NT2/D1 (cell line): ENCODE results near the gene KLHL30.
A peak's percentile ranks its signal among the peaks of the same experiment; 100 is the strongest.
"Not testable (repeated sequence)": the region's sequence is repeated elsewhere in the genome, so short reads cannot be mapped to it uniquely, and the experiment has no call there.

ENCODE experiments used
- DNase-seq: peaks from one replicate; pipeline ENCODE4 v3.0.0-alpha.2; 2011; ENCODE audit warnings: low read depth, low spot score
- H3K27me3 ChIP-seq: 2 replicates; pipeline ENCODE4 v1.6.0; 2011; ENCODE audit warnings: mild to moderate bottlenecking; ENCODE audit not compliant: insufficient read length, insufficient read depth
- H3K36me3 ChIP-seq: 2 replicates; pipeline ENCODE4 v1.6.1; 2011; ENCODE audit warnings: mild to moderate bottlenecking, low read length, mixed read lengths; ENCODE audit not compliant: insufficient read depth, insufficient read length
- H3K4me1 ChIP-seq: 2 replicates; pipeline ENCODE4 v1.5.1; 2011; ENCODE audit not compliant: insufficient read depth, insufficient read length
- H3K4me3 ChIP-seq: 2 replicates; pipeline ENCODE4 v1.5.1; 2011; ENCODE audit warnings: low read depth; ENCODE audit not compliant: insufficient read length
- H3K9ac ChIP-seq: 2 replicates; pipeline ENCODE4 v1.6.0; 2011; ENCODE audit warnings: low read depth; ENCODE audit not compliant: insufficient read length
- H3K9me3 ChIP-seq: 2 replicates; pipeline ENCODE4 v1.5.1; 2011; ENCODE audit warnings: mild to moderate bottlenecking, low read length; ENCODE audit not compliant: insufficient read depth
- SUZ12 ChIP-seq: IDR thresholded peaks from 2 replicates; pipeline ENCODE4 v1.6.1; 2011; ENCODE audit not compliant: insufficient read length, insufficient read depth; ENCODE audit errors: extremely low read depth
- YY1 ChIP-seq: IDR thresholded peaks from 2 replicates; pipeline ENCODE4 v1.6.1; 2011; ENCODE audit not compliant: insufficient read length, insufficient read depth
- ZNF274 ChIP-seq: IDR thresholded peaks from 2 replicates; pipeline ENCODE4 v1.6.1; 2011; ENCODE audit warnings: mild to moderate bottlenecking, low read depth, low read length

Gene KLHL30

GRCh38 chr2:238113611-238114010, 24.9 kb upstream of the KLHL30 start:
- no peak overlapping the region for H3K9ac ChIP-seq
- H3K27me3 ChIP-seq = peaks cover 18% of the 10 kb centered on the region
- no peak for DNase-seq
- no peak overlapping the region for H3K4me3 ChIP-seq
- H3K4me1 ChIP-seq = peaks cover 2% of the 10 kb centered on the region
- no peak for TF ChIP-seq SUZ12
- TF ChIP-seq ZNF274 = no peak
- no peak for TF ChIP-seq YY1
- H3K9me3 ChIP-seq = peaks cover 13% of the 10 kb centered on the region
- no peaks in the 10 kb centered on the region for H3K36me3 ChIP-seq

- no peak overlapping the region for H3K4me3 ChIP-seq
- H3K36me3 ChIP-seq = no peaks in the 10 kb centered on the region
- peak overlapping the region; percentile 32 for H3K9ac ChIP-seq
- H3K4me1 ChIP-seq = no peaks in the 10 kb centered on the region
- DNase-seq = no peak
- peaks cover 13% of the 10 kb centered on the region for H3K9me3 ChIP-seq
- peaks cover 25% of the 10 kb centered on the region for H3K27me3 ChIP-seq
- TF ChIP-seq YY1 (no peak), ZNF274 (no peak), SUZ12 (no peak)
Observed at GRCh38 chr2:238114331-238114841, 24.1 kb upstream of the KLHL30 start.

- no peaks in the 10 kb centered on the region for H3K36me3 ChIP-seq
- peak overlapping the region; percentile 32 for H3K9ac ChIP-seq
Observed at GRCh38 chr2:238114851-238115660, 23.4 kb upstream of the KLHL30 start.

GRCh38 chr2:238115709-238116108, 22.8 kb upstream of the KLHL30 start:
- Histone ChIP-seq H3K27me3 (peaks cover 32% of the 10 kb centered on the region), H3K9me3 (peaks cover 13% of the 10 kb centered on the region)
- not testable (repeated sequence) for H3K4me1 ChIP-seq, H3K9ac ChIP-seq, H3K36me3 ChIP-seq, H3K4me3 ChIP-seq, DNase-seq

More at GRCh38 chr2:238114851-238115660, 23.4 kb upstream of the KLHL30 start:
- Histone ChIP-seq H3K27me3 (peaks cover 32% of the 10 kb centered on the region), H3K4me1 (peaks cover 6% of the 10 kb centered on the region), H3K9me3 (peaks cover 13% of the 10 kb centered on the region), H3K4me3 (no peak overlapping the region)
- no peak for DNase-seq
- no peak for TF ChIP-seq SUZ12
- TF ChIP-seq YY1 = no peak
- no peak for TF ChIP-seq ZNF274

DNA sequence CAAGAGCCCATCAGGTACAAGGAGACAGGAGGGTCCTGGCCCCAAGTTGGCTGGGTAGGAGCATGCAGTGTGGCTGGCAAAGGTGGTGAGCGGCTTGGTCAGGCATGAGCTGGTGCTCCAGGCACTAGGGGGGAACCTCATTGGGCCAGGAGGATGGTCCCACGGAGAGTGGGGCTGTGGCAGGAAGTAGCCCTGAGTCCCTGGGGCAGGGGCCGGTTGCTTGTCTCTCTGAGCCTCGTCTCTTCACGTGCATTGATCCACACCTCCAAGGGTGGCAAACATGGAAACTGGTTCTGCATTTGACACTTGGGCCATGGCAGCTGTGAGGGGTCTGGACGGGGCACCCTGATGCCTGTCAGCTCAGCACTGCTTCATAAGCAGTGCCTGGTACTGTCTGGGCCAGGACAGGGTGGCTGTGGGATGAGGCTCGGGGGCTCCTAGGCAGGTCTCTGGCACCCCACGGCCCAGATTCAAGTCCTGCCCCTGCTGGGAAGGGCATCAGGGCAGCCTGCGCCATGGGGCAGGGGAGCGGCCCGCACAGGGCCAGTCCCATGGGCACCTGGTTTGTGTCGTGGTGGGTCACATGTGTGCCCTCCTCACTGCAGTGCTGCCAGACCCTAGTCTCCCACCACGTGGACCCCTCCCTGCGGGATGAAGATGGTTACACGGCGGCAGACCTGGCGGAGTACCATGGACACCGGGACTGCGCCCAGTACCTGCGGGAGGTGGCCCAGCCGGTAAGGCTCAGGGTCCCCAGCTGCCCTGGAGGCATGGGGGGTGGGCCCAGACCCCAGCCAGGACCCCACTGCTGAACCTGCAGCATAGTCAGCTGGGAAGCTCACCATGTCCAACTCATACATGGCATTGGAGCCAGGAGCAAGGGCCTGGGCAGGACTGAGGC, 21.9 kb upstream of the KLHL30 start:
- H3K36me3 ChIP-seq = no peaks in the 10 kb centered on the region
- no peak for DNase-seq
- no peak overlapping the region for H3K4me3 ChIP-seq
- H3K9ac ChIP-seq = no peak overlapping the region
- H3K4me1 ChIP-seq = peaks cover 12% of the 10 kb centered on the region
- TF ChIP-seq SUZ12 = no peak
- H3K9me3 ChIP-seq = peaks cover 13% of the 10 kb centered on the region
- peaks cover 32% of the 10 kb centered on the region for H3K27me3 ChIP-seq

GRCh38 chr2:238117199-238118154, 21.0 kb upstream of the KLHL30 start:
- Histone ChIP-seq H3K4me1 (peaks cover 12% of the 10 kb centered on the region), H3K27me3 (peaks cover 32% of the 10 kb centered on the region)
- TF ChIP-seq YY1 = no peak
- no peak for TF ChIP-seq SUZ12
- TF ChIP-seq ZNF274 = no peak

More at GRCh38 chr2:238117199-238118154, 21.0 kb upstream of the KLHL30 start:
- DNase-seq = no peak
- no peak overlapping the region for H3K9ac ChIP-seq
- H3K36me3 ChIP-seq = no peaks in the 10 kb centered on the region
- peaks cover 8% of the 10 kb centered on the region for H3K9me3 ChIP-seq
- H3K4me3 ChIP-seq = no peak overlapping the region
